Stimulated activated memory B cell treated with anti-CD40 and anti-IgM and Interleukin-4, amounts not matched to agents 10 μg/mL and 1 μg/mL and 100 μg/mL, for 72 hours (primary cell): ENCODE data around the gene RAB40C.

Experiments
- ATAC-seq: fragments of 150-1000 bp; cut with Tn5 transposase; 2 replicates; pipeline ENCODE4 v1.10.0; 2021
- H3K27ac Mint-ChIP-seq: one replicate; pipeline ENCODE4 v1.8.0; 2022; ENCODE audit warnings: mild to moderate bottlenecking, mixed read lengths
- H3K27me3 Mint-ChIP-seq: one replicate; pipeline ENCODE4 v1.8.0; 2022; ENCODE audit warnings: mixed read lengths
- H3K36me3 Mint-ChIP-seq: one replicate; pipeline ENCODE4 v1.8.0; 2022; ENCODE audit warnings: mixed read lengths
- H3K4me1 Mint-ChIP-seq: one replicate; pipeline ENCODE4 v1.8.0; 2022; ENCODE audit warnings: mixed read lengths
- H3K4me3 Mint-ChIP-seq: one replicate; pipeline ENCODE4 v1.8.0; 2022; ENCODE audit warnings: mild to moderate bottlenecking, moderate library complexity, mixed read lengths
- H3K9me3 Mint-ChIP-seq: one replicate; pipeline ENCODE4 v1.8.0; 2022; ENCODE audit warnings: mixed read lengths

The RAB40C gene

GRCh38 chr16:578232-578869, 11.5 kb upstream of the RAB40C start:
- no peaks in the 10 kb centered on the region for H3K27me3 Mint-ChIP-seq
- H3K9me3 Mint-ChIP-seq: no peaks in the 10 kb centered on the region
- ATAC-seq: no peak
- H3K4me3 Mint-ChIP-seq: no peak overlapping the region
- no peak overlapping the region for H3K27ac Mint-ChIP-seq
- H3K36me3 Mint-ChIP-seq: peaks cover 7% of the 10 kb centered on the region
- H3K4me1 Mint-ChIP-seq: peaks cover 12% of the 10 kb centered on the region

GRCh38 chr16:578870-579405, 10.9 kb upstream of the RAB40C start:
- Mint-ChIP-seq H3K4me1 (peaks cover 12% of the 10 kb centered on the region), H3K9me3 (no peaks in the 10 kb centered on the region), H3K27ac (no peak overlapping the region), H3K36me3 (peaks cover 7% of the 10 kb centered on the region), H3K4me3 (peak overlapping the region; percentile 18), H3K27me3 (no peaks in the 10 kb centered on the region)
- peak; percentile 86 for ATAC-seq

- Mint-ChIP-seq H3K36me3 (peaks cover 7% of the 10 kb centered on the region), H3K4me1 (peaks cover 12% of the 10 kb centered on the region), H3K9me3 (no peaks in the 10 kb centered on the region), H3K4me3 (no peak overlapping the region), H3K27ac (no peak overlapping the region), H3K27me3 (peaks cover 2% of the 10 kb centered on the region)
- no peak for ATAC-seq
Observed at GRCh38 chr16:580141-580945, 9.5 kb upstream of the RAB40C start.

GRCh38 chr16:580946-581498, 8.8 kb upstream of the RAB40C start:
- Mint-ChIP-seq H3K4me1 (peaks cover 18% of the 10 kb centered on the region), H3K27me3 (peaks cover 9% of the 10 kb centered on the region), H3K9me3 (no peaks in the 10 kb centered on the region), H3K27ac (no peak overlapping the region), H3K4me3 (no peak overlapping the region), H3K36me3 (peaks cover 7% of the 10 kb centered on the region)
- no peak for ATAC-seq

GRCh38 chr16:582218-582613, 7.7 kb upstream of the RAB40C start:
- H3K4me3 Mint-ChIP-seq: no peak overlapping the region
- peaks cover 11% of the 10 kb centered on the region for H3K27me3 Mint-ChIP-seq
- peaks cover 16% of the 10 kb centered on the region for H3K4me1 Mint-ChIP-seq
- no peaks in the 10 kb centered on the region for H3K36me3 Mint-ChIP-seq
- H3K27ac Mint-ChIP-seq: no peak overlapping the region
- H3K9me3 Mint-ChIP-seq: no peaks in the 10 kb centered on the region
- ATAC-seq: no peak

- H3K9me3 Mint-ChIP-seq: no peaks in the 10 kb centered on the region
- H3K4me1 Mint-ChIP-seq: peaks cover 20% of the 10 kb centered on the region
- H3K4me3 Mint-ChIP-seq: no peak overlapping the region
- no peak for ATAC-seq
- no peaks in the 10 kb centered on the region for H3K36me3 Mint-ChIP-seq
- no peak overlapping the region for H3K27ac Mint-ChIP-seq
- H3K27me3 Mint-ChIP-seq: peaks cover 11% of the 10 kb centered on the region
Observed at GRCh38 chr16:582614-583331, 7.1 kb upstream of the RAB40C start.

GRCh38 chr16:583470-583814, 6.4 kb upstream of the RAB40C start:
- Mint-ChIP-seq H3K27me3 (peaks cover 11% of the 10 kb centered on the region), H3K9me3 (no peaks in the 10 kb centered on the region)

GRCh38 chr16:583815-584591, 5.9 kb upstream of the RAB40C start:
- Mint-ChIP-seq H3K36me3 (no peaks in the 10 kb centered on the region), H3K27ac (no peak overlapping the region), H3K27me3 (peaks cover 11% of the 10 kb centered on the region), H3K9me3 (no peaks in the 10 kb centered on the region), H3K4me1 (peaks cover 22% of the 10 kb centered on the region), H3K4me3 (no peak overlapping the region)
- ATAC-seq: no peak

More at GRCh38 chr16:583470-583814, 6.4 kb upstream of the RAB40C start:
- no peak overlapping the region for H3K4me3 Mint-ChIP-seq
- H3K27ac Mint-ChIP-seq: no peak overlapping the region
- no peak for ATAC-seq
- H3K36me3 Mint-ChIP-seq: no peaks in the 10 kb centered on the region
- H3K4me1 Mint-ChIP-seq: peaks cover 24% of the 10 kb centered on the region

GRCh38 chr16:585351-585750, 4.5 kb upstream of the RAB40C start:
- Mint-ChIP-seq H3K36me3 (no peaks in the 10 kb centered on the region), H3K4me1 (peaks cover 22% of the 10 kb centered on the region), H3K9me3 (no peaks in the 10 kb centered on the region), H3K27me3 (peaks cover 11% of the 10 kb centered on the region), H3K4me3 (no peak overlapping the region), H3K27ac (peak overlapping the region; percentile 58)
- no peak for ATAC-seq

GRCh38 chr16:586047-586644, 3.7 kb upstream of the RAB40C start:
- ATAC-seq: no peak
- peaks cover 30% of the 10 kb centered on the region for H3K4me1 Mint-ChIP-seq
- H3K27me3 Mint-ChIP-seq: peaks cover 11% of the 10 kb centered on the region
- no peaks in the 10 kb centered on the region for H3K36me3 Mint-ChIP-seq
- H3K27ac Mint-ChIP-seq: peak overlapping the region; percentile 58
- H3K4me3 Mint-ChIP-seq: no peak overlapping the region
- no peaks in the 10 kb centered on the region for H3K9me3 Mint-ChIP-seq

- Mint-ChIP-seq H3K4me3 (peak overlapping the region; percentile 90), H3K27me3 (peaks cover 11% of the 10 kb centered on the region), H3K36me3 (no peaks in the 10 kb centered on the region), H3K9me3 (no peaks in the 10 kb centered on the region), H3K4me1 (peaks cover 36% of the 10 kb centered on the region), H3K27ac (no peak overlapping the region)
- no peak for ATAC-seq
Observed at GRCh38 chr16:586645-587590, 2.9 kb upstream of the RAB40C start.

GRCh38 chr16:588639-588888, 1.3 kb upstream of the RAB40C start:
- peak; percentile 10 for ATAC-seq
- Mint-ChIP-seq H3K27me3 (peaks cover 11% of the 10 kb centered on the region), H3K36me3 (no peaks in the 10 kb centered on the region), H3K9me3 (no peaks in the 10 kb centered on the region), H3K27ac (peak overlapping the region; percentile 99), H3K4me3 (peak overlapping the region; percentile 90), H3K4me1 (peaks cover 53% of the 10 kb centered on the region)

GRCh38 chr16:588889-589657, 793 bp upstream of the RAB40C start:
- peak; percentile 90 for ATAC-seq
- Mint-ChIP-seq H3K27me3 (peaks cover 11% of the 10 kb centered on the region), H3K9me3 (no peaks in the 10 kb centered on the region), H3K36me3 (no peaks in the 10 kb centered on the region), H3K4me3 (peak overlapping the region; percentile 90), H3K27ac (peak overlapping the region; percentile 99), H3K4me1 (peaks cover 58% of the 10 kb centered on the region)
